B cell (primary cell): ENCODE results near the gene ZNF429. TPM values are rescaled to one million over a fixed set of nuclear protein-coding genes. Genes with fewer than 3 reads are reported as not detected.
A peak's percentile ranks its signal among the peaks of the same experiment; 100 is the strongest.

ENCODE experiments used
- ATAC-seq: fragments of 200-7000 bp; cut with Tn5 transposase; one replicate; pipeline ENCODE4 v1.10.0; 2021; ENCODE audit warnings: low read depth, mild to moderate bottlenecking, moderate number of reproducible peaks, moderate library complexity
- CTCF ChIA-PET: fragments of 350-600 bp; sonication (Branson Sonifier 250); formaldehyde crosslinking; loops from one replicate; lab custom pipeline; 2021; ENCODE audit warnings: antibody characterized with exemption, inconsistent platforms; lab: Charles Lee
- POLR2A ChIA-PET: fragments of 350-600 bp; sonication (Branson Sonifier 250); formaldehyde crosslinking; loops from one replicate; lab custom pipeline; 2021; ENCODE audit warnings: antibody characterized with exemption; lab: Charles Lee
- DNase-seq: peaks from one replicate; pipeline ENCODE4 v3.0.0; 2013
- H2AFZ ChIP-seq: 2 replicates; pipeline ENCODE4 v1.6.1; 2012; ENCODE audit warnings: mild to moderate bottlenecking, low read depth, low read length; ENCODE audit not compliant: insufficient read depth, poor library complexity, severe bottlenecking
- H3K27ac ChIP-seq, 2 donors: 1 replicate in 1 of 2; 2 replicates in 1 of 2; pipeline ENCODE4 v1.5.1; 2012 to 2013; ENCODE audit warnings: low read length in 2 of 2, mild to moderate bottlenecking in 2 of 2, moderate library complexity in 1 of 2
- H3K27me3 ChIP-seq, 4 experiments: fragments of 200-600 bp in 1 of 4; sonication (generic) in 1 of 4; replicated peaks in 1 of 4; 1 replicate in 2 of 4; 2 replicates in 2 of 4; pipeline versions ENCODE4 v1.6.1 to v1.7.0; 2013 to 2016; ENCODE audit warnings: low read length in 3 of 4, mild to moderate bottlenecking in 2 of 4, mixed read lengths in 1 of 4, moderate library complexity in 1 of 4; ENCODE audit not compliant: insufficient read depth in 4 of 4, control insufficient read depth in 3 of 4; ENCODE audit errors: control extremely low read depth in 1 of 4
- H3K36me3 ChIP-seq, 2 experiments: replicated peaks in 1 of 2; 1 replicate in 1 of 2; 2 replicates in 1 of 2; pipeline versions ENCODE4 v1.6.1 to v1.7.1; 2013; ENCODE audit warnings: low read length in 1 of 2; ENCODE audit not compliant: insufficient read depth in 2 of 2, control insufficient read depth in 1 of 2; ENCODE audit errors: control extremely low read depth in 1 of 2, extremely low read depth in 1 of 2
- H3K4me1 ChIP-seq, 2 donors: fragments of 200-600 bp in 1 of 2; sonication (generic) in 1 of 2; 1 replicate in 1 of 2; 2 replicates in 1 of 2; pipeline versions ENCODE4 v1.5.1 to v1.6.1; 2013 to 2017; ENCODE audit warnings: low read length in 2 of 2; ENCODE audit not compliant: control insufficient read depth in 2 of 2, insufficient read depth in 2 of 2
- H3K4me2 ChIP-seq: replicated peaks from 2 replicates; pipeline ENCODE3; 2012; ENCODE audit warnings: mild to moderate bottlenecking, low read depth, low read length; ENCODE audit not compliant: poor library complexity, severe bottlenecking
- H3K4me3 ChIP-seq, 5 experiments: fragments of 200-600 bp in 1 of 5; sonication (generic) in 1 of 5; 1 replicate in 3 of 5; 2 replicates in 2 of 5; pipeline versions ENCODE4 v1.5.1 to v1.7.0; 2011 to 2016; ENCODE audit warnings: low read length in 4 of 5, mild to moderate bottlenecking in 4 of 5, low read depth in 2 of 5, control low read depth in 1 of 5, moderate library complexity in 1 of 5; ENCODE audit not compliant: insufficient read depth in 1 of 5; ENCODE audit errors: control extremely low read depth in 1 of 5, extremely low read depth in 1 of 5
- H3K79me2 ChIP-seq: fragments of 200-600 bp; sonication (generic); one replicate; pipeline ENCODE4 v1.6.0; 2016; ENCODE audit warnings: low read length; ENCODE audit not compliant: control insufficient read depth, insufficient read depth
- H3K9ac ChIP-seq: fragments of 200-600 bp; sonication (generic); 2 replicates; pipeline ENCODE4 v1.6.1; 2017; ENCODE audit warnings: mild to moderate bottlenecking, low read length, moderate library complexity
- H3K9me3 ChIP-seq, 3 donors: one replicate each; pipeline versions ENCODE4 v1.6.1 to v1.7.1; 2013; ENCODE audit warnings: low read length in 2 of 3; ENCODE audit not compliant: control insufficient read depth in 2 of 3, insufficient read depth in 1 of 3; ENCODE audit errors: control extremely low read depth in 1 of 3
- H4K20me1 ChIP-seq: 2 replicates; pipeline ENCODE4 v1.6.0; 2012; ENCODE audit warnings: mild to moderate bottlenecking, low read length; ENCODE audit not compliant: insufficient read depth, control insufficient read depth, poor library complexity, severe bottlenecking
- H3K27ac Mint-ChIP-seq: one replicate; pipeline ENCODE4 v1.8.0; 2021; ENCODE audit warnings: mixed read lengths
- H3K27me3 Mint-ChIP-seq: one replicate; pipeline ENCODE4 v1.8.0; 2021; ENCODE audit warnings: mixed read lengths
- H3K4me1 Mint-ChIP-seq: one replicate; pipeline ENCODE4 v1.8.0; 2021; ENCODE audit warnings: mixed read lengths
- H3K4me3 Mint-ChIP-seq: one replicate; pipeline ENCODE4 v1.8.0; 2021; ENCODE audit warnings: mixed read lengths
- H3K9me3 Mint-ChIP-seq: one replicate; pipeline ENCODE4 v1.8.0; 2022; ENCODE audit warnings: mixed read lengths; ENCODE audit not compliant: insufficient read depth
- CTCF ChIP-seq: fragments of 200-600 bp; IDR thresholded peaks from one replicate; pipeline ENCODE4 v1.8.0; 2022; ENCODE audit warnings: antibody characterized with exemption, mild to moderate bottlenecking
- EZH2 ChIP-seq: IDR thresholded peaks from 2 replicates; pipeline ENCODE4 v1.6.1; 2012; ENCODE audit warnings: borderline replicate concordance, low read depth, mild to moderate bottlenecking, moderate library complexity, low read length; ENCODE audit not compliant: insufficient read depth, poor library complexity, severe bottlenecking
- WGBS: methylation state at CpG from one replicate; pipeline ENCODE4 v1.1.5; 2013; ENCODE audit warnings: missing lambda C conversion rate; ENCODE audit not compliant: insufficient coverage; 5-methylcytosine and 5-hydroxymethylcytosine counted together
- intact Hi-C: fragments of 100-400 bp; cut with micrococcal nuclease; formaldehyde crosslinking; loops from one replicate; pipeline ENCODE4 v1.10.0; 2022
- polyA plus RNA-seq: library from polyadenylated mRNA; depleted of rRNA; stranded (reverse); fragments of >200 nt; gene quantifications from 2 replicates; pipeline ENCODE4 v1.2.3, GENCODE V29; 2012
- total RNA-seq, 2 donors: library from RNA; stranded (reverse); fragments of 120-200 nt in 1 of 2; gene quantifications; 1 replicate in 1 of 2; 2 replicates in 1 of 2; pipeline versions ENCODE4 v1.2.3 to v1.2.4, GENCODE V29; 2013 to 2022

The ZNF429 gene
- total and polyA plus RNA-seq, 2 donors (not counting 1 experiment from before 2014, with no cell fraction given): 15.8 to 23.2 TPM

- Histone ChIP-seq H3K79me2 (no peaks in the 10 kb centered on the region), H2AFZ (peak overlapping the region; percentile 72), H3K4me3 (peak overlapping the region in 4 of 5 experiments; percentile 43 to 83 (median 69)), H3K27me3 (no peaks in the 10 kb centered on the region), H3K4me1 (peaks cover 0 to 3% of the 10 kb centered on the region in 2 donors), H3K36me3 (no peaks in the 10 kb centered on the region), H3K4me2 (peak overlapping the region; percentile 60), H3K9ac (peak overlapping the region; percentile 86), H4K20me1 (no peaks in the 10 kb centered on the region), H3K27ac (peak overlapping the region; percentile 28 to 82), H3K9me3 (peaks cover 0 to 45% (median 8%) of the 10 kb centered on the region in 3 donors)
- peak overlapping the region; percentile 93 for H3K4me3 Mint-ChIP-seq
- 93% methylated on average over 11 of the region's 16 CpGs for WGBS
- peak overlapping the region; percentile 94 for H3K27ac Mint-ChIP-seq
- no peak for TF ChIP-seq EZH2
- no peak for TF ChIP-seq CTCF
- DNase-seq (peak; percentile 82), ATAC-seq (peak; percentile 49)
- H3K4me1 Mint-ChIP-seq: peaks cover 24% of the 10 kb centered on the region
- H3K27me3 Mint-ChIP-seq: no peaks in the 10 kb centered on the region
- intact Hi-C loops: loop anchor here (1.0 kb wide), 1 partner anchor 64 kb away; the partner anchor contains the start of gene ZNF429
- ChIA-PET POLR2A (interaction anchor here (0.6 to 1.6 kb wide), 5 partner anchors 64 to 1836 kb away, joined by 3 to 9 read pairs (median 3); partner anchors contain the start of genes ZNF14, ZNF429, ZNF431 and ZNF708), CTCF (interaction anchor here (0.8 kb wide), 1 partner anchor 64 kb away, joined by 3 read pairs; the partner anchor contains the start of gene ZNF429)
- peaks cover 10% of the 10 kb centered on the region for H3K9me3 Mint-ChIP-seq
Observed at GRCh38 chr19:21569494-21569865, 64.1 kb downstream of the ZNF429 start.

GRCh38 chr19:21571316-21571715 lies 65.9 kb downstream of the ZNF429 start:
- H3K36me3 ChIP-seq: no peaks in the 10 kb centered on the region
- WGBS: 78% methylated on average over 2 of the region's 2 CpGs
- H3K27me3 ChIP-seq: no peaks in the 10 kb centered on the region
- Mint-ChIP-seq H3K4me3 (no peak overlapping the region), H3K27ac (no peak overlapping the region), H3K27me3 (peaks cover 3% of the 10 kb centered on the region), H3K9me3 (peaks cover 16% of the 10 kb centered on the region), H3K4me1 (peaks cover 18% of the 10 kb centered on the region)
- ATAC-seq: no peak
- no peaks in the 10 kb centered on the region for H3K79me2 ChIP-seq
- no peak for DNase-seq
- H3K4me2 ChIP-seq: no peak overlapping the region
- H3K4me3 ChIP-seq: no peak overlapping the region
- H2AFZ ChIP-seq: no peak overlapping the region
- no peak overlapping the region for H3K9ac ChIP-seq
- no peak overlapping the region for H3K27ac ChIP-seq
- peaks cover 0 to 3% of the 10 kb centered on the region in 2 donors for H3K4me1 ChIP-seq
- intact Hi-C loops: no loop called here
- CTCF ChIA-PET: interaction anchor here (0.6 kb wide), 1 partner anchor 1336 kb away, joined by 3 read pairs; no protein-coding TSS in a partner anchor
- H3K9me3 ChIP-seq: peaks cover 0 to 42% (median 9%) of the 10 kb centered on the region in 3 donors
- TF ChIP-seq CTCF (no peak), EZH2 (no peak)
- POLR2A ChIA-PET: no interaction called here
- no peaks in the 10 kb centered on the region for H4K20me1 ChIP-seq
